Measurements from ENCODE around the gene SPINDOC. TPM values are rescaled to one million over a fixed set of nuclear protein-coding genes. Genes with fewer than 3 reads are reported as not detected.

SPINDOC gene
- total RNA-seq, 2 experiments from 2014 or later = 4.0 to 4.8 TPM

GRCh38 chr11:63764679-63765647 lies 48.3 kb upstream of the SPINDOC start:
- TF ChIP-seq CTCF (IDR thresholded peaks at IDR 0.05) = no peak
- H3K27me3 Mint-ChIP-seq = no peaks in the 10 kb centered on the region
- peaks cover 7% of the 10 kb centered on the region for H3K36me3 Mint-ChIP-seq (ENCODE audit: low read depth)
- ChIA-PET CTCF (no interaction called here), POLR2A (no interaction called here)
- peaks cover 0 to 2% of the 10 kb centered on the region in 2 experiments for H3K9me3 ChIP-seq (ENCODE audit: control insufficient read depth in 1 of 2, insufficient read depth in 1 of 2, low read length in 2 of 2)
- peaks cover 11% of the 10 kb centered on the region for H3K4me1 Mint-ChIP-seq (ENCODE audit: low read depth)
- no peaks in the 10 kb centered on the region for H3K36me3 ChIP-seq (ENCODE audit: insufficient read depth, low read length)
- H3K4me3 Mint-ChIP-seq = no peak overlapping the region
- peaks cover 18% of the 10 kb centered on the region for H3K4me1 ChIP-seq (ENCODE audit: insufficient read depth, low read length)
- DNase-seq = peak in 1 of 14 experiments; percentile 30
- no peak overlapping the region for H3K4me3 ChIP-seq (ENCODE audit: low read length)
- H3K9me3 Mint-ChIP-seq = no peaks in the 10 kb centered on the region
- intact Hi-C loops (cut with DNase I, micrococcal nuclease) = loop anchor here in 1 of 2 experiments (10.0 kb wide), 1 partner anchor 140 kb away; no protein-coding TSS in a partner anchor
- H3K27ac ChIP-seq (ENCODE audit: low read depth in 1 of 2, low read length in 2 of 2) = no peak overlapping the region
- no peak for ATAC-seq (ENCODE audit: poor library complexity)
- H3K27me3 ChIP-seq (ENCODE audit: control insufficient read depth in 1 of 2, insufficient read depth in 2 of 2, low read length in 2 of 2) = peaks cover 6 to 7% of the 10 kb centered on the region in 2 experiments
- no peak overlapping the region for H3K27ac Mint-ChIP-seq

- no peak for TF ChIP-seq CTCF (IDR thresholded peaks at IDR 0.05)
- H3K4me3 Mint-ChIP-seq = no peak overlapping the region
- Histone ChIP-seq H3K27me3 (ENCODE audit: control insufficient read depth in 1 of 2, insufficient read depth in 2 of 2, low read length in 2 of 2) (peaks cover 10 to 14% of the 10 kb centered on the region in 2 experiments), H3K27ac (ENCODE audit: low read depth in 1 of 2, low read length in 2 of 2) (no peak overlapping the region), H3K36me3 (ENCODE audit: insufficient read depth, low read length) (no peaks in the 10 kb centered on the region), H3K4me1 (ENCODE audit: insufficient read depth, low read length) (peaks cover 20% of the 10 kb centered on the region), H3K4me3 (ENCODE audit: low read length) (no peak overlapping the region), H3K9me3 (ENCODE audit: control insufficient read depth in 1 of 2, insufficient read depth in 1 of 2, low read length in 2 of 2) (peaks cover 0 to 6% of the 10 kb centered on the region in 2 experiments)
- H3K9me3 Mint-ChIP-seq = no peaks in the 10 kb centered on the region
- no peak overlapping the region for H3K27ac Mint-ChIP-seq
- ChIA-PET CTCF (no interaction called here), POLR2A (interaction anchor here (0.6 kb wide), 1 partner anchor 35 kb away, joined by 3 read pairs; no protein-coding TSS in a partner anchor)
- no peaks in the 10 kb centered on the region for H3K27me3 Mint-ChIP-seq
- no peak for ATAC-seq (ENCODE audit: poor library complexity)
- peaks cover 13% of the 10 kb centered on the region for H3K4me1 Mint-ChIP-seq (ENCODE audit: low read depth)
- intact Hi-C loops (cut with DNase I, micrococcal nuclease) = loop anchor here in 1 of 2 experiments (10.0 kb wide), 1 partner anchor 139 kb away; no protein-coding TSS in a partner anchor
- peaks cover 7% of the 10 kb centered on the region for H3K36me3 Mint-ChIP-seq (ENCODE audit: low read depth)
- DNase-seq = peak in 1 of 14 experiments; percentile 23
Measured at GRCh38 chr11:63765688-63766241, 47.5 kb upstream of the SPINDOC start.

GRCh38 chr11:63766531-63767235 lies 46.6 kb upstream of the SPINDOC start:
- H3K27ac ChIP-seq (ENCODE audit: low read depth in 1 of 2, low read length in 2 of 2) = no peak overlapping the region
- intact Hi-C loops (cut with DNase I, micrococcal nuclease) = loop anchor here in 1 of 2 experiments (10.0 kb wide), 1 partner anchor 138 kb away; no protein-coding TSS in a partner anchor
- no peaks in the 10 kb centered on the region for H3K36me3 ChIP-seq (ENCODE audit: insufficient read depth, low read length)
- H3K9me3 ChIP-seq (ENCODE audit: control insufficient read depth in 1 of 2, insufficient read depth in 1 of 2, low read length in 2 of 2) = peaks cover 0 to 6% of the 10 kb centered on the region in 2 experiments
- peaks cover 20% of the 10 kb centered on the region for H3K4me1 ChIP-seq (ENCODE audit: insufficient read depth, low read length)
- peak in 1 of 14 experiments; percentile 13 for DNase-seq
- ATAC-seq (ENCODE audit: poor library complexity) = no peak
- Mint-ChIP-seq H3K36me3 (ENCODE audit: low read depth) (peaks cover 7% of the 10 kb centered on the region), H3K9me3 (no peaks in the 10 kb centered on the region), H3K27ac (no peak overlapping the region), H3K27me3 (peaks cover 5% of the 10 kb centered on the region), H3K4me1 (ENCODE audit: low read depth) (peaks cover 13% of the 10 kb centered on the region), H3K4me3 (peak overlapping the region; percentile 97)
- CTCF ChIA-PET = no interaction called here
- H3K4me3 ChIP-seq (ENCODE audit: low read length) = no peak overlapping the region
- POLR2A ChIA-PET = interaction anchor here (0.6 to 1.5 kb wide), 2 partner anchors 35 to 419 kb away, joined by 3 to 4 read pairs; partner anchors contain the start of gene STIP1
- peaks cover 10 to 16% of the 10 kb centered on the region in 2 experiments for H3K27me3 ChIP-seq (ENCODE audit: control insufficient read depth in 1 of 2, insufficient read depth in 2 of 2, low read length in 2 of 2)
- TF ChIP-seq CTCF (IDR thresholded peaks at IDR 0.05) = no peak
